ENCODE data around the gene TADA2B.
A peak's percentile ranks its signal among the peaks of the same experiment; 100 is the strongest.

TADA2B gene
- total RNA-seq, result 10.2 to 43.5 (median 25.4) reads per million in 18 experiments

- peak; percentile 20 to 49 for DNase-seq
These were observed at the start of gene TADA2B for GRCh38 chr4:7043284-7044136. TADA2B (plus strand) TSS chr4:7043372; CDS start chr4:7043580, 208 bp downstream.

- DNase-seq, result no peak
These were observed 46.7 kb upstream of the TADA2B start for GRCh38 chr4:6996481-6996880.

GRCh38 chr4:6999172-7000086 lies 43.7 kb upstream of the TADA2B start:
- DNase-seq, result peak in 1 of 2 donors; percentile 40

- DNase-seq, result no peak
These were observed 42.6 kb upstream of the TADA2B start for GRCh38 chr4:7000421-7001176.

- no peak for DNase-seq
These were observed 41.9 kb upstream of the TADA2B start for GRCh38 chr4:7001271-7001670.

- DNase-seq, result no peak
These were observed 40.8 kb upstream of the TADA2B start for GRCh38 chr4:7002336-7002735.

GRCh38 chr4:7003176-7003878 lies 39.8 kb upstream of the TADA2B start:
- no peak for DNase-seq

- no peak for DNase-seq
These were observed 39.3 kb upstream of the TADA2B start for GRCh38 chr4:7003879-7004240.

- no peak for DNase-seq
These were observed 38.8 kb upstream of the TADA2B start for GRCh38 chr4:7004331-7004730.

- DNase-seq, result no peak
These were observed 37.6 kb upstream of the TADA2B start for GRCh38 chr4:7005571-7005970.

GRCh38 chr4:7006411-7006810 lies 36.8 kb upstream of the TADA2B start:
- no peak for DNase-seq

- no peak for DNase-seq
These were observed 35.8 kb upstream of the TADA2B start for GRCh38 chr4:7007142-7007907.

- DNase-seq, result no peak
These were observed 35.2 kb upstream of the TADA2B start for GRCh38 chr4:7007944-7008343.

- DNase-seq, result no peak
These were observed 33.6 kb upstream of the TADA2B start for GRCh38 chr4:7009564-7009963.

- no peak for DNase-seq
These were observed 30.0 kb upstream of the TADA2B start for GRCh38 chr4:7013175-7013574.

- DNase-seq, result no peak
These were observed 28.4 kb upstream of the TADA2B start for GRCh38 chr4:7014815-7015214.

- no peak for DNase-seq
These were observed 27.7 kb upstream of the TADA2B start for GRCh38 chr4:7015383-7016035.

GRCh38 chr4:7016086-7016485 lies 27.1 kb upstream of the TADA2B start:
- no peak for DNase-seq

- no peak for DNase-seq
These were observed 26.7 kb upstream of the TADA2B start for GRCh38 chr4:7016512-7016911.

- DNase-seq, result no peak
These were observed 25.6 kb upstream of the TADA2B start for GRCh38 chr4:7017446-7018048.

Measured in inflammatory macrophage (primary cell).